H9 (cell line): ENCODE results near the gene MINAR2. TPM values are rescaled to one million over a fixed set of nuclear protein-coding genes. Genes with fewer than 3 reads are reported as not detected.

Source experiments
- DNase-seq: peaks from one replicate; pipeline ENCODE4 v3.0.0-alpha.2; 2017
- H2AFZ ChIP-seq: one replicate; pipeline ENCODE4 v1.6.1; 2013; ENCODE audit warnings: mild to moderate bottlenecking, low read length, control low read depth, moderate library complexity
- H2AK5ac ChIP-seq: 2 replicates; pipeline ENCODE4 v1.6.1; 2013; ENCODE audit warnings: low read length, control low read depth, mixed read lengths; ENCODE audit not compliant: insufficient read length
- H2BK120ac ChIP-seq: one replicate; pipeline ENCODE4 v1.6.1; 2013; ENCODE audit warnings: low read depth, mild to moderate bottlenecking, low read length, control low read depth, inconsistent platforms; ENCODE audit not compliant: poor library complexity, severe bottlenecking
- H2BK12ac ChIP-seq: 2 replicates; pipeline ENCODE4 v1.6.1; 2013; ENCODE audit warnings: low read length, control low read depth, mixed read lengths, low read depth; ENCODE audit not compliant: insufficient read length
- H2BK15ac ChIP-seq: 2 replicates; pipeline ENCODE4 v1.6.1; 2013; ENCODE audit warnings: low read depth, low read length, control low read depth
- H2BK20ac ChIP-seq: one replicate; pipeline ENCODE4 v1.6.1; 2013; ENCODE audit warnings: low read depth, mild to moderate bottlenecking, low read length, control low read depth, inconsistent platforms; ENCODE audit not compliant: poor library complexity, severe bottlenecking
- H2BK5ac ChIP-seq: 2 replicates; pipeline ENCODE4 v1.6.1; 2013; ENCODE audit warnings: low read length, control low read depth, mixed read lengths; ENCODE audit not compliant: insufficient read length
- H3K14ac ChIP-seq: 2 replicates; pipeline ENCODE4 v1.6.1; 2013; ENCODE audit warnings: low read length, control low read depth; ENCODE audit not compliant: insufficient read depth
- H3K18ac ChIP-seq: 2 replicates; pipeline ENCODE4 v1.6.1; 2013; ENCODE audit warnings: low read depth, mild to moderate bottlenecking, mixed read lengths, low read length, control low read depth; ENCODE audit not compliant: insufficient read length
- H3K23ac ChIP-seq: 2 replicates; pipeline ENCODE4 v1.6.1; 2013; ENCODE audit warnings: low read length, control low read depth, mixed read lengths, low read depth; ENCODE audit not compliant: insufficient read length
- H3K23me2 ChIP-seq: 2 replicates; pipeline ENCODE4 v1.6.1; 2013; ENCODE audit warnings: low read depth, mild to moderate bottlenecking, mixed read lengths, low read length, control low read depth; ENCODE audit not compliant: insufficient read length, poor library complexity, severe bottlenecking
- H3K27ac ChIP-seq: 2 replicates; pipeline ENCODE4 v1.5.1; 2013; ENCODE audit warnings: low read length, control low read depth, mixed read lengths, low read depth; ENCODE audit not compliant: insufficient read length
- H3K27me3 ChIP-seq: 2 replicates; pipeline ENCODE4 v1.6.1; 2013; ENCODE audit warnings: low read length, control low read depth, inconsistent platforms; ENCODE audit not compliant: insufficient read depth
- H3K4ac ChIP-seq: 2 replicates; pipeline ENCODE4 v1.6.1; 2013; ENCODE audit warnings: low read depth, mild to moderate bottlenecking, control low read depth, inconsistent platforms, low read length, moderate library complexity
- H3K4me1 ChIP-seq: 2 replicates; pipeline ENCODE4 v1.6.1; 2013; ENCODE audit warnings: low read length, control low read depth, inconsistent platforms; ENCODE audit not compliant: insufficient read depth
- H3K4me2 ChIP-seq: 2 replicates; pipeline ENCODE4 v1.6.1; 2013; ENCODE audit warnings: low read length, control low read depth, mixed read lengths; ENCODE audit not compliant: insufficient read length, insufficient read depth
- H3K56ac ChIP-seq: 2 replicates; pipeline ENCODE4 v1.6.1; 2013; ENCODE audit warnings: low read depth, mild to moderate bottlenecking, mixed read lengths, low read length, control low read depth; ENCODE audit not compliant: insufficient read length
- H3K79me1 ChIP-seq: 2 replicates; pipeline ENCODE4 v1.6.1; 2013; ENCODE audit warnings: low read depth, mild to moderate bottlenecking, moderate library complexity, low read length, control low read depth, inconsistent platforms; ENCODE audit not compliant: insufficient read depth, poor library complexity, severe bottlenecking
- H3K79me2 ChIP-seq: 2 replicates; pipeline ENCODE4 v1.6.1; 2013; ENCODE audit warnings: low read length, control low read depth, inconsistent platforms; ENCODE audit not compliant: insufficient read depth
- H3K9ac ChIP-seq: 2 replicates; pipeline ENCODE4 v1.6.1; 2013; ENCODE audit warnings: low read length, control low read depth, mixed read lengths; ENCODE audit not compliant: insufficient read length; ENCODE audit errors: extremely low read depth
- H3K9me3 ChIP-seq: one replicate; pipeline ENCODE4 v1.6.1; 2013; ENCODE audit warnings: low read depth, low read length, inconsistent platforms; ENCODE audit not compliant: control insufficient read depth
- H3T11ph ChIP-seq: one replicate; pipeline ENCODE4 v1.6.1; 2013; ENCODE audit warnings: mild to moderate bottlenecking, low read length, control low read depth, inconsistent platforms
- H4K20me1 ChIP-seq: one replicate; pipeline ENCODE4 v1.6.1; 2013; ENCODE audit not compliant: control insufficient read depth, insufficient read length, insufficient read depth
- H4K5ac ChIP-seq: 2 replicates; pipeline ENCODE4 v1.6.1; 2013; ENCODE audit warnings: low read depth, mild to moderate bottlenecking, mixed read lengths, low read length, control low read depth; ENCODE audit not compliant: insufficient read length
- H4K8ac ChIP-seq: replicated peaks from 2 replicates; pipeline ENCODE4 v1.6.1; 2013; ENCODE audit warnings: low read length, control low read depth, mixed read lengths, low read depth; ENCODE audit not compliant: insufficient read length
- H4K91ac ChIP-seq: 2 replicates; pipeline ENCODE4 v1.6.1; 2013; ENCODE audit warnings: low read depth, mild to moderate bottlenecking, moderate library complexity, mixed read lengths, low read length, control low read depth; ENCODE audit not compliant: insufficient read length
- H3K27ac Mint-ChIP-seq, 3 experiments: 2 replicates in 2 of 3; 3 replicates in 1 of 3; pipeline ENCODE4 v1.8.0; 2020 to 2021; ENCODE audit warnings: mixed read lengths in 3 of 3, mild to moderate bottlenecking in 1 of 3, moderate library complexity in 1 of 3
- H3K27me3 Mint-ChIP-seq: 2 replicates; pipeline ENCODE4 v1.8.0; 2021; ENCODE audit warnings: low read depth, mild to moderate bottlenecking, moderate library complexity, mixed read lengths
- H3K36me3 Mint-ChIP-seq, 3 experiments: 2 replicates in 2 of 3; 3 replicates in 1 of 3; pipeline ENCODE4 v1.8.0; 2020 to 2021; ENCODE audit warnings: low read depth in 3 of 3, mixed read lengths in 3 of 3; ENCODE audit not compliant: insufficient read depth in 1 of 3
- H3K4me1 Mint-ChIP-seq, 2 experiments: 2 replicates each; pipeline ENCODE4 v1.8.0; 2020; ENCODE audit warnings: mixed read lengths in 2 of 2
- H3K4me3 Mint-ChIP-seq, 2 experiments: 2 replicates in 1 of 2; 3 replicates in 1 of 2; pipeline ENCODE4 v1.8.0; 2020 to 2021; ENCODE audit warnings: mild to moderate bottlenecking in 2 of 2, mixed read lengths in 2 of 2, moderate library complexity in 1 of 2
- H3K9me3 Mint-ChIP-seq, 2 experiments: 2 replicates in 1 of 2; 3 replicates in 1 of 2; pipeline ENCODE4 v1.8.0; 2020; ENCODE audit warnings: mild to moderate bottlenecking in 2 of 2, mixed read lengths in 2 of 2, moderate library complexity in 1 of 2
- WGBS: extraction: QIAGEN DNeasy Blood & Tissue Kit; methylation state at CpG from one replicate; pipeline ENCODE4 v1.1.7; 2013; ENCODE audit warnings: missing lambda C conversion rate, low lambda C conversion rate, mixed read lengths; ENCODE audit not compliant: insufficient read length; ENCODE audit errors: extremely low coverage; 5-methylcytosine and 5-hydroxymethylcytosine counted together
- total RNA-seq: library from RNA; stranded (reverse); gene quantifications from 2 replicates; pipeline ENCODE4 v1.2.1, GENCODE V29; 2021
- TF ChIP-seq, protein P1 (sequence below): fragments of 200-600 bp; sonication (generic); conservative IDR thresholded peaks from 3 replicates; pipeline ENCODE4 v1.8.0; 2021; ENCODE audit warnings: antibody characterized with exemption, mild to moderate bottlenecking

Gene MINAR2
- total RNA-seq, 1 experiment from 2014 or later: 0.09 TPM

- Histone ChIP-seq H3K4me1 (peaks cover 6% of the 10 kb centered on the region; the same call in 1 of the 2 replicates), H3K79me1 (no peaks in the 10 kb centered on the region), H3K27me3 (no peaks in the 10 kb centered on the region), H3K79me2 (no peaks in the 10 kb centered on the region), H3K18ac (no peak overlapping the region), H3K9me3 (no peaks in the 10 kb centered on the region), H4K8ac (no peak overlapping the region), H3K9ac (no peak overlapping the region), H3K14ac (no peak overlapping the region), H3K23me2 (no peaks in the 10 kb centered on the region), H2BK5ac (no peak overlapping the region), H4K5ac (no peak overlapping the region), H3K27ac (peak overlapping the region; percentile 88), H3K4ac (no peak overlapping the region), H2AK5ac (no peak overlapping the region), H3K4me2 (peak overlapping the region; percentile 33), H3K56ac (no peak overlapping the region), H3K23ac (no peak overlapping the region), H4K91ac (no peak overlapping the region), H3T11ph (no peak overlapping the region), H2BK15ac (no peak overlapping the region), H2BK20ac (no peak overlapping the region), H4K20me1 (no peaks in the 10 kb centered on the region), H2AFZ (no peak overlapping the region), H2BK120ac (no peak overlapping the region), H2BK12ac (no peak overlapping the region)
- Mint-ChIP-seq H3K36me3 (peaks cover 9 to 21% (median 11%) of the 10 kb centered on the region in 3 experiments; a peak in 6 of 7 replicates), H3K27ac (peak overlapping the region; percentile 74 to 99 (median 97)), H3K4me3 (peak overlapping the region; percentile 16 to 59), H3K9me3 (peaks cover 0 to 2% of the 10 kb centered on the region in 2 experiments; a peak in 2 of 5 replicates), H3K4me1 (peaks cover 54% of the 10 kb centered on the region in 2 experiments), H3K27me3 (no peaks in the 10 kb centered on the region)
- DNase-seq: no peak
- TF ChIP-seq, protein P1, sequence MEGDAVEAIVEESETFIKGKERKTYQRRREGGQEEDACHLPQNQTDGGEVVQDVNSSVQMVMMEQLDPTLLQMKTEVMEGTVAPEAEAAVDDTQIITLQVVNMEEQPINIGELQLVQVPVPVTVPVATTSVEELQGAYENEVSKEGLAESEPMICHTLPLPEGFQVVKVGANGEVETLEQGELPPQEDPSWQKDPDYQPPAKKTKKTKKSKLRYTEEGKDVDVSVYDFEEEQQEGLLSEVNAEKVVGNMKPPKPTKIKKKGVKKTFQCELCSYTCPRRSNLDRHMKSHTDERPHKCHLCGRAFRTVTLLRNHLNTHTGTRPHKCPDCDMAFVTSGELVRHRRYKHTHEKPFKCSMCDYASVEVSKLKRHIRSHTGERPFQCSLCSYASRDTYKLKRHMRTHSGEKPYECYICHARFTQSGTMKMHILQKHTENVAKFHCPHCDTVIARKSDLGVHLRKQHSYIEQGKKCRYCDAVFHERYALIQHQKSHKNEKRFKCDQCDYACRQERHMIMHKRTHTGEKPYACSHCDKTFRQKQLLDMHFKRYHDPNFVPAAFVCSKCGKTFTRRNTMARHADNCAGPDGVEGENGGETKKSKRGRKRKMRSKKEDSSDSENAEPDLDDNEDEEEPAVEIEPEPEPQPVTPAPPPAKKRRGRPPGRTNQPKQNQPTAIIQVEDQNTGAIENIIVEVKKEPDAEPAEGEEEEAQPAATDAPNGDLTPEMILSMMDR: no peak
- no CpG with 5 or more reads among the region's 4 CpGs for WGBS
Observed at GRCh38 chr5:129724647-129725046, 23.2 kb upstream of the MINAR2 start.
